Measurements from ENCODE around the gene TOMM70. TPM values are rescaled to one million over a fixed set of nuclear protein-coding genes. Genes with fewer than 3 reads are reported as not detected.

The TOMM70 gene
- total and polyA plus RNA-seq, 10 of the 15 experiments (the other 5 are each of a cell fraction or from before 2014, with no cell fraction given): 12.7 to 64.1 (median 41.3) TPM

DNA sequence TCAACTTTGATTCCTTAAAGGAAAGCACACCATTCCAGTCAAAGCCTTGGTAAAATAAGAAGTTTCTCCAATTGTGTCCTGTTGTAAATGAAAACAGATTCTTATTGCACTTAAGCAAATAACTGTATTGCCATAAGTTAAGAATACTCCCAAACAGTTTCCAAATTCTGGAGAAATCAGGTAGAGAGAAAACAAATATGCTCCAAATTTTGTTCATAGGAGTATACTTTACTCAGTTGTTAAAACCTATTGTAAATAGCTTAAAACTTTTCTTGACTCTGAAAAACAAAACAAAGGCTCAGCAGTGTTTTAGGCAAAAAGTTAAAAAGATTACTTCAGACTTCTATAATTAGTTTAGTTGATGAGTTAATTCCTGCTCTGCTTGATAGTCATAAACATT lies 42.8 kb upstream of the TOMM70 start:
- DNase-seq (ENCODE audit: low read depth, low spot score) (no peak), ATAC-seq (no peak), FAIRE-seq (no peak)
- no peak overlapping the region for H3K4me2 ChIP-seq (ENCODE audit: control insufficient read depth, insufficient read depth)
- no peaks in the 10 kb centered on the region for H3K36me3 ChIP-seq (ENCODE audit: control insufficient read depth in 2 of 2, insufficient read depth in 2 of 2, low read length in 1 of 2)
- TF ChIP-seq, protein P1, sequence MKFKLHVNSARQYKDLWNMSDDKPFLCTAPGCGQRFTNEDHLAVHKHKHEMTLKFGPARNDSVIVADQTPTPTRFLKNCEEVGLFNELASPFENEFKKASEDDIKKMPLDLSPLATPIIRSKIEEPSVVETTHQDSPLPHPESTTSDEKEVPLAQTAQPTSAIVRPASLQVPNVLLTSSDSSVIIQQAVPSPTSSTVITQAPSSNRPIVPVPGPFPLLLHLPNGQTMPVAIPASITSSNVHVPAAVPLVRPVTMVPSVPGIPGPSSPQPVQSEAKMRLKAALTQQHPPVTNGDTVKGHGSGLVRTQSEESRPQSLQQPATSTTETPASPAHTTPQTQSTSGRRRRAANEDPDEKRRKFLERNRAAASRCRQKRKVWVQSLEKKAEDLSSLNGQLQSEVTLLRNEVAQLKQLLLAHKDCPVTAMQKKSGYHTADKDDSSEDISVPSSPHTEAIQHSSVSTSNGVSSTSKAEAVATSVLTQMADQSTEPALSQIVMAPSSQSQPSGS (IDR thresholded peaks at IDR 0.05; ENCODE audit: low read length): no peak
- TF ChIP-seq NR2C2 (IDR thresholded peaks at IDR 0.05; ENCODE audit: borderline replicate concordance, control insufficient read depth, insufficient read length, low read depth) (no peak), SPI1 (IDR thresholded peaks at IDR 0.05; ENCODE audit: borderline replicate concordance, insufficient read depth, low read depth, low read length) (no peak)
- ChIA-PET SMC1A (ENCODE audit: uncharacterized antibody, unreplicated experiment) (no interaction called here), POLR2A (no interaction called here), RAD21 (ENCODE audit: unreplicated experiment) (interaction anchor here (1.0 kb wide), 1 partner anchor 8 kb away, joined by 3 read pairs; no protein-coding TSS in a partner anchor), CTCF (no interaction called here)
- H4K20me1 ChIP-seq (ENCODE audit: control insufficient read depth, insufficient read depth): no peaks in the 10 kb centered on the region
- in situ Hi-C loops (cut with MboI): no loop called here
- intact Hi-C loops (cut with micrococcal nuclease; ENCODE audit: unreplicated experiment): no loop called here
- no TSS peak for BruUV-seq (replicated peaks)
- no peak overlapping the region for H2AFZ ChIP-seq (ENCODE audit: control insufficient read depth, low read depth, low read length)
- H3K9me3 ChIP-seq (replicated peaks; ENCODE audit: control insufficient read depth, insufficient read depth, low read length): no peaks in the 10 kb centered on the region
- H3K9ac ChIP-seq (ENCODE audit: control insufficient read depth, insufficient read depth, low read length): no peak overlapping the region
- H3K27me3 ChIP-seq (replicated peaks in 1 of 2; ENCODE audit: control insufficient read depth in 2 of 2, insufficient read depth in 2 of 2, low read length in 1 of 2): no peaks in the 10 kb centered on the region
- H3K79me2 ChIP-seq (ENCODE audit: control insufficient read depth, insufficient read depth, low read length): no peaks in the 10 kb centered on the region
- H3K4me1 ChIP-seq (ENCODE audit: control insufficient read depth, insufficient read depth, low read length): no peaks in the 10 kb centered on the region
- H3K27ac ChIP-seq (ENCODE audit: control insufficient read depth, insufficient read depth): no peak overlapping the region
- H3K4me3 ChIP-seq: no peak overlapping the region

DNA sequence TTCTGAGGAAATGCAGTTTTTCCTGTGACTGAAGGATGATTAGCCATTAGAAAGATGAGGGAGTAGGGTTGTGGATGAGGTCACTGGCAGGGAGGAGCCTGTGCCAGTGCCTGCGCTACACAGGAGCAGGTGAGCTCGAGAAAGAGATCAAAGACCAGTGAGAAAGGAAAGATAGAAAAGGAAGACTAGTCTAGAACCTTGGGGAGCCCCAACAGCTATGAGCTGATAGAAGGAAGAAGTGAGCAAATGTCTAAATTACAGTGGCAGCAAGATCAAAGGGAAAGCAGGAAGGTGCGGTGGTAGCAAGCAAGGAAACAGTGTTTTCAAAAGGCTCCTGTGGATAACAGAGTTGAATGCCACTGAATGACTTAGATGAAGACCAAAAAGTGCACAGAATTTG lies 40.0 kb upstream of the TOMM70 start:
- Histone ChIP-seq H3K4me2 (ENCODE audit: control insufficient read depth, insufficient read depth) (no peak overlapping the region), H4K20me1 (ENCODE audit: control insufficient read depth, insufficient read depth) (no peaks in the 10 kb centered on the region)
- no peak for ATAC-seq
- no peak for TF ChIP-seq HCFC1 (IDR thresholded peaks at IDR 0.05; ENCODE audit: low read length)
- TF ChIP-seq CBX5 (IDR thresholded peaks at IDR 0.05; ENCODE audit: low read depth): no peak
- TF ChIP-seq, protein P2, sequence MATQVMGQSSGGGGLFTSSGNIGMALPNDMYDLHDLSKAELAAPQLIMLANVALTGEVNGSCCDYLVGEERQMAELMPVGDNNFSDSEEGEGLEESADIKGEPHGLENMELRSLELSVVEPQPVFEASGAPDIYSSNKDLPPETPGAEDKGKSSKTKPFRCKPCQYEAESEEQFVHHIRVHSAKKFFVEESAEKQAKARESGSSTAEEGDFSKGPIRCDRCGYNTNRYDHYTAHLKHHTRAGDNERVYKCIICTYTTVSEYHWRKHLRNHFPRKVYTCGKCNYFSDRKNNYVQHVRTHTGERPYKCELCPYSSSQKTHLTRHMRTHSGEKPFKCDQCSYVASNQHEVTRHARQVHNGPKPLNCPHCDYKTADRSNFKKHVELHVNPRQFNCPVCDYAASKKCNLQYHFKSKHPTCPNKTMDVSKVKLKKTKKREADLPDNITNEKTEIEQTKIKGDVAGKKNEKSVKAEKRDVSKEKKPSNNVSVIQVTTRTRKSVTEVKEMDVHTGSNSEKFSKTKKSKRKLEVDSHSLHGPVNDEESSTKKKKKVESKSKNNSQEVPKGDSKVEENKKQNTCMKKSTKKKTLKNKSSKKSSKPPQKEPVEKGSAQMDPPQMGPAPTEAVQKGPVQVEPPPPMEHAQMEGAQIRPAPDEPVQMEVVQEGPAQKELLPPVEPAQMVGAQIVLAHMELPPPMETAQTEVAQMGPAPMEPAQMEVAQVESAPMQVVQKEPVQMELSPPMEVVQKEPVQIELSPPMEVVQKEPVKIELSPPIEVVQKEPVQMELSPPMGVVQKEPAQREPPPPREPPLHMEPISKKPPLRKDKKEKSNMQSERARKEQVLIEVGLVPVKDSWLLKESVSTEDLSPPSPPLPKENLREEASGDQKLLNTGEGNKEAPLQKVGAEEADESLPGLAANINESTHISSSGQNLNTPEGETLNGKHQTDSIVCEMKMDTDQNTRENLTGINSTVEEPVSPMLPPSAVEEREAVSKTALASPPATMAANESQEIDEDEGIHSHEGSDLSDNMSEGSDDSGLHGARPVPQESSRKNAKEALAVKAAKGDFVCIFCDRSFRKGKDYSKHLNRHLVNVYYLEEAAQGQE (IDR thresholded peaks at IDR 0.05; ENCODE audit: low read depth, low read length): no peak
- no peak for TF ChIP-seq RAD51 (IDR thresholded peaks at IDR 0.05)
- no peak for TF ChIP-seq MTA3 (IDR thresholded peaks at IDR 0.05; ENCODE audit: borderline replicate concordance, low read length)
- TF ChIP-seq LARP7 (IDR thresholded peaks at IDR 0.05): no peak
- no peak for TF ChIP-seq RCOR1 (conservative IDR thresholded peaks at IDR 0.05; ENCODE audit: low read depth, low read length)
- TF ChIP-seq EP300 (IDR thresholded peaks at IDR 0.05; ENCODE audit: borderline replicate concordance in 1 of 2, control insufficient read depth in 1 of 2, low read depth in 2 of 2, low read length in 2 of 2): no peak
- TF ChIP-seq BHLHE40 (IDR thresholded peaks at IDR 0.05; ENCODE audit: borderline replicate concordance in 1 of 2, low read depth in 2 of 2, low read length in 1 of 2): no peak
- TF ChIP-seq JUNB (IDR thresholded peaks at IDR 0.05): no peak

More for the DNA sequence above, 40.0 kb upstream of the TOMM70 start:
- Histone ChIP-seq H3K9ac (ENCODE audit: control insufficient read depth, insufficient read depth, low read length) (no peak overlapping the region), H3K79me2 (ENCODE audit: control insufficient read depth, insufficient read depth, low read length) (no peaks in the 10 kb centered on the region), H3K27ac (ENCODE audit: control insufficient read depth, insufficient read depth) (no peak overlapping the region), H3K36me3 (ENCODE audit: control insufficient read depth in 2 of 2, insufficient read depth in 2 of 2, low read length in 1 of 2) (no peaks in the 10 kb centered on the region), H2AFZ (ENCODE audit: control insufficient read depth, low read depth, low read length) (no peak overlapping the region), H3K4me3 (no peak overlapping the region), H3K9me3 (replicated peaks; ENCODE audit: control insufficient read depth, insufficient read depth, low read length) (no peaks in the 10 kb centered on the region), H3K4me1 (ENCODE audit: control insufficient read depth, insufficient read depth, low read length) (no peaks in the 10 kb centered on the region), H3K27me3 (replicated peaks in 1 of 2; ENCODE audit: control insufficient read depth in 2 of 2, insufficient read depth in 2 of 2, low read length in 1 of 2) (no peaks in the 10 kb centered on the region)
- ChIA-PET RAD21 (ENCODE audit: unreplicated experiment) (no interaction called here), SMC1A (ENCODE audit: uncharacterized antibody, unreplicated experiment) (interaction anchor here (2.6 kb wide), 1 partner anchor 11 kb away, joined by 8 read pairs; no protein-coding TSS in a partner anchor), POLR2A (no interaction called here), CTCF (interaction anchor here (1.1 to 3.7 kb wide), 5 partner anchors 22 to 151 kb away, joined by 3 to 17 read pairs (median 4); no protein-coding TSS in a partner anchor)
- intact Hi-C loops (cut with micrococcal nuclease; ENCODE audit: unreplicated experiment) (no loop called here), in situ Hi-C loops (cut with MboI) (no loop called here)
- peak; percentile 49 for FAIRE-seq
- DNase-seq (ENCODE audit: low read depth, low spot score): no peak
- WGBS (ENCODE audit: insufficient coverage, insufficient replicate concordance, low lambda C conversion rate, missing lambda C conversion rate): 85% methylated on average over 3 of the region's 3 CpGs
- BruUV-seq (replicated peaks): no TSS peak
